ENCODE results near the gene PCNA. TPM values are rescaled to one million over a fixed set of nuclear protein-coding genes. Genes with fewer than 3 reads are reported as not detected.

The PCNA gene
- total and polyA plus RNA-seq, 9 of the 15 experiments (the other 6 are each of a cell fraction or from before 2014, with no cell fraction given): 213 to 390 (median 291) TPM

GRCh38 chr20:5078399-5078958, 41.3 kb downstream of the PCNA start (continued):
- TF ChIP-seq ZNF146 (CRISPR knock-in tag; IDR thresholded peaks at IDR 0.05; ENCODE audit: unreplicated experiment) (no peak), TGIF2 (CRISPR knock-in tag; IDR thresholded peaks at IDR 0.05) (no peak), ARID1B (IDR thresholded peaks at IDR 0.05) (no peak), ZKSCAN3 (CRISPR knock-in tag; IDR thresholded peaks at IDR 0.05) (no peak), FOSL1 (tag; conservative IDR thresholded peaks at IDR 0.05) (peak; percentile 29; the same call in 1 of the 2 replicates), ELK1 (CRISPR knock-in tag; IDR thresholded peaks at IDR 0.05) (no peak), TAF7 (tag; IDR thresholded peaks at IDR 0.05) (0 out of 2 replicates have a peak, but pooled peaks have one; percentile 31), YBX1 (IDR thresholded peaks at IDR 0.05) (no peak), ZNF589 (CRISPR knock-in tag; IDR thresholded peaks at IDR 0.05; ENCODE audit: low read depth) (peak; percentile 47; the same call in 1 of the 2 replicates), NR2F6 (CRISPR knock-in tag; IDR thresholded peaks at IDR 0.05) (no peak), CREB3 (tag; conservative IDR thresholded peaks at IDR 0.05; ENCODE audit: low read depth) (0 out of 2 replicates have a peak, but pooled peaks have one; percentile 59), POLR2H (tag; IDR thresholded peaks at IDR 0.05; ENCODE audit: low read depth) (no peak), ATF1 (CRISPR knock-in tag; IDR thresholded peaks at IDR 0.05) (no peak), ATF1 (tag; IDR thresholded peaks at IDR 0.05) (peak; percentile 35; the same call in 1 of the 2 replicates), NR2C1 (IDR thresholded peaks at IDR 0.05) (no peak), NR2C1 (tag; IDR thresholded peaks at IDR 0.05) (peak; percentile 23; the same call in 1 of the 2 replicates), ZNF592 (IDR thresholded peaks at IDR 0.05) (peak; percentile 84), PTRF (tag; IDR thresholded peaks at IDR 0.05) (no peak), USF1 (CRISPR knock-in tag; IDR thresholded peaks at IDR 0.05) (peak; percentile 62), TAF1 (IDR thresholded peaks at IDR 0.05; ENCODE audit: control insufficient read depth, extremely low read depth, insufficient read depth, low read length, severe bottlenecking) (no peak), SMAD2 (IDR thresholded peaks at IDR 0.05; ENCODE audit: low read depth, low read length) (no peak)

Measured in K562 (cell line).